ENCODE data around the gene HOXA4. TPM values are rescaled to one million over a fixed set of nuclear protein-coding genes. Genes with fewer than 3 reads are reported as not detected.

Gene HOXA4
- total RNA-seq, 2 donors from 2014 or later: 0.97 to 1.0 TPM

- intact Hi-C loops (cut with DNase I): loop anchor here (2.0 to 10.0 kb wide), 5 partner anchors 306 to 1296 kb away; no protein-coding TSS in a partner anchor
- DNase-seq (peak; percentile 87), ATAC-seq (peak; percentile 84)
These were observed 30.1 kb upstream of the HOXA4 start for GRCh38 chr7:27160546-27161213.

DNA sequence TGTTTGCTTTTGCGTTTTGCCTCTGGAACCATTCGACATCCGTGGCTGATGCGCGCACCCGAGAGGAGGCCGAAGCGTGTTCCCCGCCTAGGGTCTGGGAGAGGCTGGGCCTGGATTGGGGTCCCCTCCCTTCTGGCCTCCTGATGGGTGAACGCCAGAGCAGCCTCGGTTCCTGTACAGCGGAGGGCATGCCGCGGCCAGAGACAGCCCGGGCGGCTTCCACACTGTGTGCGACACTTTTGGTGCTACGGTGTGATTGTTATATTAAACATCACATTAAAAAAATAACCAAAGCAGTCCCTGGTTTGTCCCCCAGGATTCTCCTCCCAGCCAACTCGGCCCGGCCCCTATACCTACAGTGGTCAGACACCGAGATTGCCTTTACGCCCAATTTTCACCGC, 29.6 kb upstream of the HOXA4 start:
- intact Hi-C loops (cut with DNase I): loop anchor here (2.0 to 10.0 kb wide), 5 partner anchors 305 to 1295 kb away; no protein-coding TSS in a partner anchor
- DNase-seq (no peak), ATAC-seq (peak in 1 of 2 donors; percentile 4)

DNA sequence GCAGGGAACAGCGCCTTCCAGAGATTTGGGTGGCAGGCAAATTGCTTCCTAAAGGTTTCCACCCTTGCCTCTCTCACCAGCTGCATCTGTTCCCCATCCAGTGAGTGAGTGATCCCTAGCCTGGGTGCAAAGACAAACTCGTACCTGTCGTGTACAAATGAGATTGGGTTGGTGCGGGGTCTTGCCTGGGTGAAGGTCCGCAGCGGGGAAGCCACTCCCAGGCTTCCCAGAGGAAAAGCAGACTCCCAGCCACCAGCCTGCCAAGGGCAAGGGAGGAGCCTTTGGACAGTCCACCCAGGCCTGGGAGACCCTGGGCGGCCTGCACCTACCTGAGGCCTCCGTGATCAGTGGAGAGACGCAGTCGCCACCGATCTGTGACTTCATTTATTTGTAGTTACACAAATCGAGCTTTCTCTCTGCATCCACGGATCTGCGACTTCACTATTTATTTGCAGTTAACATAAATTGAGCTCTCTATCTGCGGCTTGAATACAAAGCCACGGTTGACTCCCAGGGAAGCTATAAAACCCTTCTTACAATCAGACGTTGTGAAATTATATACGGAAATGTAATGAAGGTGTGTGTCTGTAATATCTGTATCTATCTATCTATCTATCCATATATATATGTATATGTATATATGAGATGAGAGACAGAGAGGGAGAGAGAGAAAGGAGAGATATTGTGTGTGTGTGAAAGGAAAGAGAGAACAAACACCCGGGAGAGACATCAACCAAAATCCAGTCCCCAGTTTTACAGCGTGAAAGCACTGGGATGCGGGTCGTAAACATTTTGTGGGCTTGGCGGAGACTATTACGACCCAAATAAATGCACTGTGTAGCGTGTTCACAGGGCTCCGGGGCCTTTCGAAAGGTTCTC, 28.9 kb upstream of the HOXA4 start:
- ATAC-seq: no peak
- intact Hi-C loops (cut with DNase I): loop anchor here (2.0 to 10.0 kb wide), 5 partner anchors 305 to 1295 kb away; no protein-coding TSS in a partner anchor
- DNase-seq: no peak

DNA sequence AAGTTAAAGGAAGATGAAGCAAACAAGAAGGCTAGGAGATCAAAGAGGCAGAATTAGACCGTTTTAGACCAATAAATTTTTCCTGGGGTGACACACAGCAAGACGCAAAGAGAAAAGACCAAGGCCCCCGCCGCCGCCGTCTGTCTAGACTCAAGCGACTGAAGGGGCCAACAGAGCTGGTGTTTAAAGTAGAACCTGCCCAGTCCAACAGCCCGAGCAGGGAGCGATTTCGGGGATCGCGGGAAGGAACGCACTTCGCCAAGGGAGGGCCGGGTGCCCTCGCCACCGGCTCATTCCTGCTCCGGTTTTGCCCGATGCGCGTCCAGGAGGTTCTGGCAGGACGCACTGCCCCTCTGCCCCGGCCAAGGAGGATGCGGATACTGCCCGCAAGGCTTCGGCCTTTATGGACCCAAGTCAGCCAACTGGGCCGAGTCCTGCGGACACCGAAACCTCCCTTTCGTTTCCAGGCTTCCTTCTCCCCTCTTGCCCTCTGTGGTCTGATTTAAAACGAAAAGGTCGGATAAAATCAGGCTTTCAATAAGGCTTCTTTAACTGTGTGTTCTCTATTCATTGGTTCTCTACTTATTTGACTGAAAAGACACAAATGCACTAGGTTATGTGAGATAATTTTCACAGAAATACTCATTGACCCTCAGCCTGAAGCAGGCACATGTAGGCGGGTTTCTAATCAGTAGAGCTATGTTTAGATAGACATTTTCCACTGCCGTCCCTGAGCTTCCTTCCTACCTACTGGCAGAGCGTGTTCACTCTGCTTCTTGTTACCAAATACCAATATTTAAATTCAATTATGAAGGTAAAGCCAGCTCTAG, 28.1 kb upstream of the HOXA4 start:
- intact Hi-C loops (cut with DNase I): no loop called here
- no peak for ATAC-seq
- no peak for DNase-seq

GRCh38 chr7:27157702-27158431, 27.3 kb upstream of the HOXA4 start:
- intact Hi-C loops (cut with DNase I): no loop called here
- DNase-seq (no peak), ATAC-seq (no peak)

DNA sequence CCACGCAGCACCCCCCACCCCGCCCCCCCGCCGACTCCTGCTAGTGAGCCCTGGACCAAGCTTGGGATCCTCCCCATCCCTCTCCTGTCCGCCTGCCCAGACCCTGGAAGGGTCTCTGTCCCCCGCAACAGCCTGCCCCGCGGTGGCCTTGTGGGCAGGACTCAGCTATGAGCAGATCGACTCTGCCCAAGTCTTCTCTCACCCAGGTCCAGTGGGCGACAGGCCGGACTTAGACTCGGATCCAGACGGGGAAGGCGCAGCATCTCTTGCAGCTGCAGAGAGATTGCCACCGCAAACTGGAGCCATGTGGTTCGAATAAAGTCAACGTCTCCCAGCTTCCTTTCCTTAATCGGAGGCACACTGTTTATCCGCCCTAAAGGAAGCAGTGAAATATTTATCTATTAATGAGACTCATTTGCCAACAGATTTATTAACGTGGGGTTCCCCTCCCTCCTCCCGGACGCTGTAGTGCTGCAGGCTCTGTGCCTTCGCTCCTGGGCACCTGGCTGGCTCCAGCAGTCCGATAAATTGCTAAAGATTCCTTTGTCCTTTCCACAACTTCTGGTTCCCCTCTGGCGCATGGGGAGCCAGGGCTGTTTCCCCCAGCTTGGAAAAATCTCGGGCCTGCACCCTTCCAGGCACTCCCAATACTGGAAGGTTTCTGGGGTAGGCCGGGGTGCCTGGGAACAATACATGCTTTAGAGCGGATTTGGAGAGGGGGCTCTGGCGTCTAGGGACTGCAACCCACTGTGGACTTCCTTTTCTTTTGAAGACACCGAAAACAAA, 26.6 kb upstream of the HOXA4 start:
- DNase-seq: no peak
- ATAC-seq: no peak
- intact Hi-C loops (cut with DNase I): no loop called here

DNA sequence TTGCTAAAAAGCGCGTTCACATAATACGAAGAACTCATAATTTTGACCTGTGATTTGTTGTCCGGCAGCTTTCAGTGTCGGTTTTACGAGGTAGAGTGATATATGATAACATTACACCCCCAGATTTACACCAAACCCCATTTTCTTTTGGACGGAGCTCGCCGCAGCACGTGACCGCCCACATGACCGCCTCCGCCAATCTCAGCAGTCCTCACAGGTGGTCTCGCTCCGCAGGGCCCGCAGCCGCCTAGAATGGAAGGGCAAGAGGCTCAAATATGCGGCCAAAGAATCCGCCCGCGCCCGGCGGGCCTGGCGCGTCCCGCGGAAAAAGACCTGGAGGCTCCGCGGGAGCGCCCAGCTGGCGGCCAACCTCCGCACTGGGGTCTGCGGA, 25.9 kb upstream of the HOXA4 start, which contains the start of gene HOXA7:
TSS of gene HOXA7 (minus strand) at position 168 of the 391 bp plus-strand sequence. CDS start at position 38, 130 bp downstream.
- intact Hi-C loops (cut with DNase I): no loop called here
- ATAC-seq: no peak
- DNase-seq: no peak

DNA sequence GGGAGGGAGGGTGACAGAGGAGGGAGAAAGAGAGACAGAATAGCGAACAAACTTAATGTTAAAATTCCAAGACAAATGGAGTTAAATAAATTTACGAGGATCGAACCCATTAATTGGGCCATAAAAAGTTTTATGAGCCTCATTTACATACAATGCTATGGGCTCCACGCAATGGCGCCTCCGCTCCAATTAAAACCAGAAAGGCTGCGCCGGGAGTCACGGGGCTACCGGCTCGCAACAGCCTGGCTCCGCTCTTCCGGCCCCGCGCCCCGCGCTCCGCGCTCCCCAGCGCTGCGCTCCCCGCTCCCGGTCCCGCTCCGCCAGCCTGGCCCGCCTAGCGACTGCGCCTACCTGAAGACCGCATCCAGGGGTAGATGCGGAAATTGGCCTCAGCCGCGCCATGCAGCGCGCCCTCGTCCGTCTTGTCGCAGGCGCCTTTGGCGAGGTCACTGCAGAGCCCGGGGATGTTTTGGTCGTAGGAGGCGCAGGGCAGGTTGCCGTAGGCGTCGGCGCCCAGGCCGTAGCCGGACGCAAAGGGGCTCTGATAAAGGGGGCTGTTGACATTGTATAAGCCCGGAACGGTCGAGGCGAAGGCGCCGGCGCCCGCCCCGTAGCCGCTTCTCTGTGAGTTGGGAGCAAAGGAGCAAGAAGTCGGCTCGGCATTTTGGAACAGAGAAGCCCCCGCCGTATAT, 25.4 kb upstream of the HOXA4 start:
- intact Hi-C loops (cut with DNase I): no loop called here
- ATAC-seq (no peak), DNase-seq (no peak)

DNA sequence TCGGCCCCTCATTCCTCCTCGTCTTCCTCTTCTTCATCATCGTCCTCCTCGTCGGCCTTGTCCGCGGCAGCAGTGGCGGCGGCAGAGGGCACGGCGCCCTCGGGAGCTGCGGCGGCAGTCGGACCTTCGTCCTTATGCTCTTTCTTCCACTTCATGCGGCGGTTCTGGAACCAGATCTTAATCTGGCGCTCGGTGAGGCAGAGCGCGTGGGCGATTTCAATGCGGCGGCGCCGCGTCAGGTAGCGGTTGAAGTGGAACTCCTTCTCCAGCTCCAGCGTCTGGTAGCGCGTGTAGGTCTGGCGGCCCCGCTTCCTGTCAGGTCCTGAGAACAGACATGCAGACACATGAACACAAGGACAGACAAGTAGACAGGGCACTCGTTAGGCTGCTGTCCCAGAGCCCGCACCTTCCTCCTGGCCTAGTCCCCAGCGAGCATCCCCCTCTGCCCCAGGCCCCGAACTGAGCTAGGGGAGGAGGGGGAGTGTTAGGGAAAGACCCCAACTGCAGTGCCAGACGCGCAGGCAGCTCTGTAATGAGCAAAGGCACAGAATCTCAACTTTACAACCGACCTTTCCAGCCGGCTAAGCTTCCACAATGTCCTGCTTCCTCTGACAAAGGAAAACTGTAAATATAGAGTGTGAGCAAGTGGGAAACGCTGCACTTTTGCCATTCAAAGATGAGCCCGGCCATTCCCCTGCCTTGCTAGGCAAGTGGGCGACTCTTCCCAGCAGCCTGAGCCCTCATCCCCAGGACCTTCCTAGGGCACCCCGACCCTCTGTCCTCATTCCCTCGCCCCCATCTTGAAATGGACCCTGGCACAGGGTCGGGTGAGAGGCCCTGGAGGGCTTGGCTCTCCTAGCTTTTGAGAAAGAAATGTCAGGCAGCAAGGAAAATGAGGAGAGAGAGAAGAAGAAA, 24.6 kb upstream of the HOXA4 start:
- ATAC-seq: no peak
- intact Hi-C loops (cut with DNase I): no loop called here
- no peak for DNase-seq

DNA sequence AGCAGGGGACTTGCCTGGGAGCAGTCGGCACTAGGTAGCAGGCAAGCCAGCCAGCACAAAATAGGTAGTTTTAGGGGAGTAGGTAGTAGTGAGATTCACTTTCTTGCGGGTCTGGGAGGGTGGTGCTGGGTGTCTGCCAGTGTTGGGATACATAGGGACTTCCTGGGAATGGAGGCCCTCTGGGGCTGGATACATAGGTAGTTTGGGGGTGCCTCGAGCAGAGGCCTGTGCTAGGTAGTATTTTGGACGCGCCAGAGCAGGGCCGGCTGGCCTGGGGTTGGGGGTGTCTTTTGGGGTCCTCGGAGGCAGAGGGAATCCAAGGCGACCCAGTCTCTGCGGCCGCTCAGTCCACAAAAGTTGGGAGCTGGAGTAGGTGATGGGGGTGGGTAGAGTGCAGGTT, 23.8 kb upstream of the HOXA4 start:
- DNase-seq: no peak
- ATAC-seq: no peak
- intact Hi-C loops (cut with DNase I): no loop called here

DNA sequence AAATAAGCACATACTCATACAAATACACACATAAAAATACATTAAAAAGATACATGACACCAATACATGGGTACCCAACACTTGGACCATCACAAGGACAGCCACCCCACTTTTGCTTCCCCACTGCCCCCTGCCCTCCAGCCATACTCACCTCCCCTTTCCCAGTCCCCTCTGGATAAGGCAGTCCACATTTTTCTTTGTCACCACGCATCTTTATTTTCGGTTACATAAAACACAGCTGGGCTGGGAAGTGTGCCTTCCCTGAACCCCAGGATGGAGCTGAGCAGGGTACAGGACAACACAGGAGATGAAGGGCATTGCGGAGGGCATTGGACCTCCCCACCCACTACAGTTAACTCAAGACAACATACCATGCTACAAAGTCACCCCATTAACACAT, 23.0 kb upstream of the HOXA4 start:
- ATAC-seq (no peak), DNase-seq (no peak)
- intact Hi-C loops (cut with DNase I): no loop called here

GRCh38 chr7:27152816-27153442, 22.4 kb upstream of the HOXA4 start:
- no peak for ATAC-seq
- intact Hi-C loops (cut with DNase I): no loop called here
- no peak for DNase-seq

- intact Hi-C loops (cut with DNase I): no loop called here
- no peak for DNase-seq
- ATAC-seq: no peak
These were observed 21.6 kb upstream of the HOXA4 start, which contains the start of gene HOXA3 for GRCh38 chr7:27151931-27152815. Gene HOXA3 (minus strand): TSS chr7:27152583. CDS start chr7:27110640, 41,943 bp downstream.

GRCh38 chr7:27151341-27151930, 20.9 kb upstream of the HOXA4 start:
- intact Hi-C loops (cut with DNase I): no loop called here
- no peak for DNase-seq
- ATAC-seq: no peak

Measured in left cardiac atrium (tissue), 4 donors.